A549 treated with RU486 at 1 μM for 4 hours (cell line): ENCODE data around the gene STAT5B. TPM values are rescaled to one million over a fixed set of nuclear protein-coding genes. Genes with fewer than 3 reads are reported as not detected.

ENCODE experiments used
- total RNA-seq: library from RNA; stranded (reverse); fragments of 200-300 nt; extraction: Qiagen RNA extraction; gene quantifications from 5 replicates; pipeline ENCODE4 v1.2.3, GENCODE V29; 2022; ENCODE audit warnings: low read depth

The STAT5B gene
- 21.0 to 28.8 TPM (median 26.4 TPM) in 5 replicates for total RNA-seq

DNA sequence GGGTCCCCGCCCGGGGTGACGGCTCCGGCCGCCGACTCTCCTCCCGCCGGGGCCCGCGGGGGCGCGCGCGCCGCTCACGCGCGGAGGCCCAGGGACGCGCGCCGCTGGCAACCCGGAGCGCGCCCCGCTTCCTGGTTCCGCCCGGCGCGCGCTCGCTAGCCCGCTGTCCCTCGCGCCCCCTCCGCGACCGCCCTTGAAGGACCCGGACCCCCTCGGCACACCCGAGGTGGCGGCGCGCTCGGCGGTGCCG, at the start of gene STAT5B:
Gene STAT5B (minus strand): TSS at position 33 of the 250 bp plus-strand sequence. CDS start 44,264 bp downstream, outside the sequence.

DNA sequence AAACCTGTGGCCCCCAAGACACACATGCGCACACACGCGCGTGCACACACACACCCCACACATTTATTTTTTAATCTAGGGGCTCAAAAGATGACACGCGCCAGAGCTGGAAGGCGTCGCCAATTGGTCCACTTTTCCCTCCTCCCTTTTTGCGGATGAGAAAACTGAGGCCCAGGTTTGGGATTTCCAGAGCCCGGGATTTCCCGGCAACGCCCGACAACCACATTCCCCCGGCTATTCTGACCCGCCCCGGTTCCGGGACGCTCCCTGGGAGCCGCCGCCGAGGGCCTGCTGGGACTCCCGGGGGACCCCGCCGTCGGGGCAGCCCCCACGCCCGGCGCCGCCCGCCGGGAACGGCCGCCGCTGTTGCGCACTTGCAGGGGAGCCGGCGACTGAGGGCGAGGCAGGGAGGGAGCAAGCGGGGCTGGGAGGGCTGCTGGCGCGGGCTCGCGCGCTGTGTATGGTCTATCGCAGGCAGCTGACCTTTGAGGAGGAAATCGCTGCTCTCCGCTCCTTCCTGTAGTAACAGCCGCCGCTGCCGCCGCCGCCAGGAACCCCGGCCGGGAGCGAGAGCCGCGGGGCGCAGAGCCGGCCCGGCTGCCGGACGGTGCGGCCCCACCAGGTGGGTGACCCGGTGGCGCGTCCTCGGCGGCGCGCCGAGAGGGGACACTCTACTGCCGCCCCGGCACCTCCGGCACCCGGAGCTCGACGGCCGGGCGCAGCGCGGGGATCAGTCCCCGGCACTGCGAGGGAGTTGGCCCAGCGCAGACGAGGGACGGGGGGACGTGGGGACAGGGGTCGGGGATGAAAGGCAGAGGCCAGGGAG, 12.0 kb upstream of the STAT5B start, which contains the start of gene STAT5A:
Gene STAT5A (plus strand): TSS at position 522 of the 826 bp plus-strand sequence. CDS start 914 bp downstream, outside the sequence.

DNA sequence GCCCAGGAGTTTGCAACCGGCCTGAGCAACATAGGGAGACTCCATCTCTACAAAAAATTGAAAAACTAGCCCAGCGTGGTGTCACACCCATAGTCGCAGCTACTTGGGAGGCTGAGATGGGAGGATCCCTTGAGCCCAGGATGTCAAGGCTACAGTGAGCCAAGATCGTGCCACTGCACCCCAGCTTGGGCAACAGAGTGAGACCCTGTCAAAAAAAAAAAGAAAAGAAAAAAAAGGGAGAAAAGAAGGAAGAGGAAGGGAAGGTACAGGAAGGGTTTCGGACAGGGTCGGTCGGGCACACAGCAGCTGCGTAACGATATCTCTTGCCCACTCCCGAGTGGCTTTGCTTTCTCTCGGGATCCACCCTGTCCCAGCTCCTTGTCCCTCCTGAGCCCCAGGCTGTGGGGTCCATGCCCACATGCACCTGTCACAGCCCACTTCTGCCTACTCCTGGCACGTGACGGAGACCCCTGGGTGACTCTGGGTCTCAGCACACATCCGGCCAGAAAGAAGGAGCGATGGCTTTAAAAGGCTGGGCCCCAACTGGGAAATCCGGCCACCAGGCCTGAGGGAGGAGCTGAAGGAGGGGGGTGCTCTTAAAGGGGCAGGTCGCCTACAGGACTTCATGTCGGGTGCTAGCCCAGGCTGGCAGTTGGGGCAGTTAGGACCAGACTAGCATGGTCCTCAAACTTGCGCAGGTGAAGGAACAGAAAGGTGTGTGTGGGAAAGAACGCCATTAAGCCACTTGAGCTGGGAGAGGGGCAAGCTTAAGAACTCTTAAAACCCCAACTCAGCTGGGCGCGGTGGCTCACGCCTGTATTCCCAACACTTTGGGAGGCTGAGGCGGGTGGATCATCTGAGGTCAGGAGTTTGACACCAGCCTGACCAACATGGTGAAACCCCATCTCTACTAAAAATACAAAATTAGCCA, 82.0 kb downstream of the STAT5B start, which contains the start of gene GHDC:
Gene GHDC (minus strand): TSS at position 526 of the 931 bp plus-strand sequence. CDS start 913 bp downstream, outside the sequence.

DNA sequence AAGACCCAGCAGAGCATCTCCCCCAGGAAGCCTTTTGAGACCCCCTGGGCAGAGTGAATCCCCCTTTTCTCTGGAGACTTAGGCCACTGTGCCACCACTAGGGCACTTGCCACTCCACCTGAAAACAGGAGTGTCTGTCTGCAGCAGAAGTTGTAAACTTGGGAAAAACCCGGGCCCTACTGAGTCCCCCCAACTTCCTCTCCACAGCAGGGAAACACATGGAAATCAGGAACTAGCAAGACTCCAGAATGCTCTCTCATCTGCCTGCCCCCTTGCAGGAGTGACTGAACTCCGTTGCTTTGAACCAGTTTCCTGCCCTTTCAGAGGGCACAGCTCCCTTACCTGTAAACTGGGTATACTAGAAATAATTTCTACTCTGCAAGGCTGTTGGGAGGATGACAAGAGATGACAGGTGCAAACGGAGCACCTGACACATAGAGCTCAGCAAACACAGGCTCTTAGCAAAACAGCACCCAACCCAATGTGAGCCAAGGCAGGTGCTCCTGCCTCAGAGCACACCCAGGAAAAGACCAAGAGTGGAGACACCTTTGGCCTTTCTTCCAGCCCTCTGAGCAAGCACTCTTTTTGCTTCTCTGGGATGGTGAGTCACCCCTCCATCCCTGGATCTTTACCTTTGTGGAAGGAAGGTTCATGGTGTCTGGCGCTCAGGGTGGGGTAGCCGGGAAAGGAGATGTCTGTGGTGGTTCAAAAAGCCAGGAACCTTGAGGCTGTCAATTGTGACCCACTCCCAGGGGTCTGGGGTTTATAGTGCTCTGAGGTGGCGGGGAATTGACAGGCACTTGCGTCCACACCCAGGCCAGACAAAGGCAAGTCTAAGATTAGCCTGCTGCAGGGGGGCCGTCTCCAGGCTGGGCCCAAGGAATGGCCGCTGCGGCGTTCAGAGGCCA, 91.2 kb downstream of the STAT5B start, which contains the start of gene HCRT:
Gene HCRT (minus strand): TSS at position 740 of the 908 bp plus-strand sequence. CDS start 87 bp downstream, at position 653.

DNA sequence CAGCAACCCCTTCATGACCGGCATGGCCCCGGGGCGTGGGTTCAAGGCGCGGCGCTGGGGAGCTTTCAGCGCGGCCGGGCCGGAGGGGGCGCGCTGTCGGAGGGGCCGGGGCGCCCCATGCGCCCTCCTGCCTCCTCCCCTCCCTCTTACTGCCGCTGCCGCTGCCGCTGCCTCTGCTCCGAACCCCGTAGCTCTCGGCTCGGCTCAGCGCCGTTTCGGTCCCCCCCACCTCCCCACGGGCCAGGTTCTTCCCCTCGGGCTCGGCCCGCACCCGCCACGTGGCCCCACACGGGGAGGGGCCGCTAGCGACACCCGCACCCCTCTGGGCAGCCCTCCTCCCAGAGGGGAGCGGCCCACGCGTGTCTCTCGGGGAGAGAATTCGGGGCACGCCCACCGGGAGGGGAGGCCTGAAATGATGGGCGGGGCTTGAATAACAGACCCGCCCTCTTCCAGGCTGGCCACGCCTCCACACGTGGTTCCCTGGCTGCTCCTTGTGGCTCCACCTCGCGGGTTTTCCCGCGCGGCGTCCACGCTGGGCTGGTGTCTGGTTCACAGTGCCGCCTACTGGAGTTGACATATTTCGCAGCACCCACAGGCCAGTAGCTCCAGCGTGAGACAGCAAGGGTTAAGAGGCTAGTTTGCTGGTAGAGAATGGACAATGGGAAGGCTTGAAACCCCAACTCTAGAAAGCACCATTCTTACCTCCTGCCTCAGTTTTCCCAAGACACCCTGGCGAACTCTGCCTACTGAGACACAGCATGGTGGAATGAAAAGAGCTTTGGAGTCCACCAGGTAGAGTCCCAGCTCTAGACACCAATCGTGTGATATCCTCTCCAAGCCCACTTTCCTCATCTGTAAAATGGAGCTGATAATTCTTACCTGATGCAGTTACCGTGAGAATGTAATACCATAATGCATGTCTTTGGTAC, 95.0 kb downstream of the STAT5B start, which contains the start of gene KCNH4:
Gene KCNH4 (minus strand): TSS at position 221 of the 929 bp plus-strand sequence. CDS start 197 bp downstream, at position 24.

Other genes with a start within 250 kb of the STAT5B start
- 0.59 to 0.90 TPM (median 0.74 TPM) in 5 replicates for gene C17orf113, start 225.8 kb downstream of the STAT5B start, total RNA-seq
- 0.19 to 0.51 TPM (median 0.27 TPM) in 5 replicates for gene ZNF385C, start 177.9 kb downstream of the STAT5B start, total RNA-seq
- 0.31 to 0.62 TPM (median 0.50 TPM) in 5 replicates for gene DHX58, start 163.7 kb downstream of the STAT5B start, total RNA-seq
- gene KAT2A, start 155.0 kb downstream of the STAT5B start, total RNA-seq = 34.9 to 53.3 TPM (median 48.7 TPM) in 5 replicates
- not detected in 5 replicates for gene HSPB9, start 153.6 kb downstream of the STAT5B start, total RNA-seq
- 222 to 281 TPM (median 259 TPM) in 5 replicates for gene RAB5C, start 121.4 kb downstream of the STAT5B start, total RNA-seq
- gene KCNH4, start 95.2 kb downstream of the STAT5B start, total RNA-seq = 0.24 to 0.65 TPM (median 0.42 TPM) in 5 replicates
- gene HCRT, start 90.9 kb downstream of the STAT5B start, total RNA-seq = 0.34 TPM in 1 of 5 replicates, not detected in the others
- 15.2 to 22.6 TPM (median 19.1 TPM) in 5 replicates for gene GHDC, start 81.9 kb downstream of the STAT5B start, total RNA-seq
- gene STAT5A, start 12.1 kb upstream of the STAT5B start, total RNA-seq = 4.7 to 7.6 TPM (median 5.6 TPM) in 5 replicates
- 75.3 to 78.0 TPM (median 76.5 TPM) in 5 replicates for gene STAT3, start 112.1 kb upstream of the STAT5B start, total RNA-seq
- 414 to 491 TPM (median 479 TPM) in 5 replicates for gene CAVIN1, start 146.9 kb upstream of the STAT5B start, total RNA-seq
- gene ATP6V0A1, start 182.5 kb upstream of the STAT5B start, total RNA-seq = 35.1 to 45.6 TPM (median 43.9 TPM) in 5 replicates